ENCODE results near the gene FAM83B.

FAM83B gene

GRCh38 chr6:54929245-54929909 lies 82.8 kb downstream of the FAM83B start:
- Histone ChIP-seq H3K27me3 (replicated peaks; ENCODE audit: control insufficient read depth, insufficient read depth, low read length) (no peaks in the 10 kb centered on the region), H3K36me3 (ENCODE audit: control insufficient read depth, insufficient read depth, low read length) (no peaks in the 10 kb centered on the region), H3K4me3 (replicated peaks; ENCODE audit: low read depth, low read length) (no peak overlapping the region)
- TF ChIP-seq, protein P1, sequence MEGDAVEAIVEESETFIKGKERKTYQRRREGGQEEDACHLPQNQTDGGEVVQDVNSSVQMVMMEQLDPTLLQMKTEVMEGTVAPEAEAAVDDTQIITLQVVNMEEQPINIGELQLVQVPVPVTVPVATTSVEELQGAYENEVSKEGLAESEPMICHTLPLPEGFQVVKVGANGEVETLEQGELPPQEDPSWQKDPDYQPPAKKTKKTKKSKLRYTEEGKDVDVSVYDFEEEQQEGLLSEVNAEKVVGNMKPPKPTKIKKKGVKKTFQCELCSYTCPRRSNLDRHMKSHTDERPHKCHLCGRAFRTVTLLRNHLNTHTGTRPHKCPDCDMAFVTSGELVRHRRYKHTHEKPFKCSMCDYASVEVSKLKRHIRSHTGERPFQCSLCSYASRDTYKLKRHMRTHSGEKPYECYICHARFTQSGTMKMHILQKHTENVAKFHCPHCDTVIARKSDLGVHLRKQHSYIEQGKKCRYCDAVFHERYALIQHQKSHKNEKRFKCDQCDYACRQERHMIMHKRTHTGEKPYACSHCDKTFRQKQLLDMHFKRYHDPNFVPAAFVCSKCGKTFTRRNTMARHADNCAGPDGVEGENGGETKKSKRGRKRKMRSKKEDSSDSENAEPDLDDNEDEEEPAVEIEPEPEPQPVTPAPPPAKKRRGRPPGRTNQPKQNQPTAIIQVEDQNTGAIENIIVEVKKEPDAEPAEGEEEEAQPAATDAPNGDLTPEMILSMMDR (IDR thresholded peaks at IDR 0.05; ENCODE audit: insufficient read depth, low read length, poor library complexity, severe bottlenecking), result no peak
- DNase-seq (ENCODE audit: extremely low read depth, insufficient read length), result no peak

DNA sequence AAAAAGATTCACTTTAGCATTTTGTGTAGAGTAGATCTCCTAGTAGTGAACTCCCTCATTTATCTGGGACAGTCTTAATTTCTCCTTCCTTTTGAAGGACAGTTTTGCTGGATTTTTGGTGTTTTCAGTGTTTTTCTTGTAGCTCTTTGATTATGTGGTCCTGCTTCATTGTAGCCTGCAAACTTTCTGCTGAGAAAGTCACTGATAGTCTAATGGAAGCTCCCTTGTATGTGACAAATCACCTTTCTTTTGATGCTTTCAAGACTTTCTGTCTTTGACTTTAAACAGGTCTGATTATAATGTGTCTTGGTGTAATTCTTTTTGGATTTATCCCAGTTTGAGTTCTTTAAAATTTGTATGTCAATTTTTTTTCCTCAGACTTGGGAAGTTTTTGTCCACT lies 86.1 kb downstream of the FAM83B start:
- Histone ChIP-seq H3K27me3 (replicated peaks; ENCODE audit: control insufficient read depth, insufficient read depth, low read length) (no peaks in the 10 kb centered on the region), H3K36me3 (ENCODE audit: control insufficient read depth, insufficient read depth, low read length) (no peaks in the 10 kb centered on the region), H3K4me3 (replicated peaks; ENCODE audit: low read depth, low read length) (no peak overlapping the region)
- TF ChIP-seq, protein P1 (IDR thresholded peaks at IDR 0.05; ENCODE audit: insufficient read depth, low read length, poor library complexity, severe bottlenecking), result no peak
- no peak for DNase-seq (ENCODE audit: extremely low read depth, insufficient read length)

- Histone ChIP-seq H3K36me3 (ENCODE audit: control insufficient read depth, insufficient read depth, low read length) (no peaks in the 10 kb centered on the region), H3K27me3 (replicated peaks; ENCODE audit: control insufficient read depth, insufficient read depth, low read length) (no peaks in the 10 kb centered on the region), H3K4me3 (replicated peaks; ENCODE audit: low read depth, low read length) (no peak overlapping the region)
- TF ChIP-seq, protein P1 (IDR thresholded peaks at IDR 0.05; ENCODE audit: insufficient read depth, low read length, poor library complexity, severe bottlenecking), result no peak
- no peak for DNase-seq (ENCODE audit: extremely low read depth, insufficient read length)
Measured at GRCh38 chr6:54935739-54936138, 89.2 kb downstream of the FAM83B start.

DNA sequence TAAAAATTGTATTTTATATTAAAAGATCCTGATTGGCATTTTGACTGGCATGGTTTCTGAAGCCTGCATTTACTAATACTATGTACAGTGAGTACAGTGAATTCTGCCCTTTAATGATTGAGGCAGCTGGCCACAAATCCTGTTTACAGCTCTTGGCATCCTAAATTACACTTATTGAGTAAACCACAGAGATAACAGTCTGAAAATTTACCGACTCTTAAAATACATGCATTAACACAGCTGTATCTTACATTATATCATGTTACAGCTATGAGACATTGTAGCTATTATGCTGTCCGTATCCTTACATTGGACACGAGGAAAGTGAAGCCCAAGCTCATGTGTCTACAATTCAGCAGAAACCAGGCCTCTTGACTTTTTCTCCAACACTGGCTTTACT lies 90.8 kb downstream of the FAM83B start:
- TF ChIP-seq, protein P1 (IDR thresholded peaks at IDR 0.05; ENCODE audit: insufficient read depth, low read length, poor library complexity, severe bottlenecking), result no peak
- no peak overlapping the region for H3K4me3 ChIP-seq (replicated peaks; ENCODE audit: low read depth, low read length)
- no peak for DNase-seq (ENCODE audit: extremely low read depth, insufficient read length)
- H3K27me3 ChIP-seq (replicated peaks; ENCODE audit: control insufficient read depth, insufficient read depth, low read length), result no peaks in the 10 kb centered on the region
- H3K36me3 ChIP-seq (ENCODE audit: control insufficient read depth, insufficient read depth, low read length), result no peaks in the 10 kb centered on the region

DNA sequence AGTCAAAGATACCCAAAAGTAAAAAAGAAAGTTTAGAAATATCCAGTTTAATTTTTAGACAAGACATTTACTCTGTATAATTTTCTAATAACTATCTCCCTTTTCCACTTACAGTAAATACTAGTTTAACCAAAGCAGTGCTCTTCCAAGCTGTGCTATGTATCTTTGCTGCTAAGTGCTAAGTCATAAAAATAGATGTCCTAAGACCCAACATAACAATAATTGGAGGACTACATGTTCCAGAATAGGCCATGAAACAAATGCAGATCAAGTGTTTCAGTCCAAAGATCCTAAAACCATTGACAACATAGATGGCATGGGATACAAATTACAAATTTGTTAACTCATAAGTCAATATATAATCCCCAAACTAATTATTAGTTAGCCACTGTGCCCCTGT lies 111.1 kb downstream of the FAM83B start:
- H3K4me3 ChIP-seq (replicated peaks; ENCODE audit: low read depth, low read length), result no peak overlapping the region
- no peaks in the 10 kb centered on the region for H3K27me3 ChIP-seq (replicated peaks; ENCODE audit: control insufficient read depth, insufficient read depth, low read length)
- no peaks in the 10 kb centered on the region for H3K36me3 ChIP-seq (ENCODE audit: control insufficient read depth, insufficient read depth, low read length)
- TF ChIP-seq, protein P1 (IDR thresholded peaks at IDR 0.05; ENCODE audit: insufficient read depth, low read length, poor library complexity, severe bottlenecking), result no peak
- no peak for DNase-seq (ENCODE audit: extremely low read depth, insufficient read length)

DNA sequence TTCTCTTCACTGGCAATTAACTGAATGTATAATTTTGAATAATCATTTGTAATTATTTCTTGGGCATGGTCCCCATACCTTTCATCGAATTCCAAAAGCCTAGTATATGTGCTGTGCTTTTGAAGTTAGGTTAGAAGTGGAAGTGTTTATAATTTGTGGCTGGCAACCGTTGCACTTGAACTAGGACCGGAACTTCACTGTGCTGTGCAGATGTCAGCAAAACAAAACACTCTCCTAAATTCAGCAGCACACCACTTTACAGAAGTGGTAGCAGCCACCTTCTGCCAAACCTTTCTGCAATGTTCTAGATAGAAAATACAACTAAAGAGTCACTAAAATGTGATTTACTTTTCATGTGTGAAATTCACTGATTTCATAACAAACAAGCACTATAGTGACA lies 111.9 kb downstream of the FAM83B start:
- Histone ChIP-seq H3K36me3 (ENCODE audit: control insufficient read depth, insufficient read depth, low read length) (no peaks in the 10 kb centered on the region), H3K4me3 (replicated peaks; ENCODE audit: low read depth, low read length) (no peak overlapping the region), H3K27me3 (replicated peaks; ENCODE audit: control insufficient read depth, insufficient read depth, low read length) (no peaks in the 10 kb centered on the region)
- TF ChIP-seq, protein P1 (IDR thresholded peaks at IDR 0.05; ENCODE audit: insufficient read depth, low read length, poor library complexity, severe bottlenecking), result no peak
- no peak for DNase-seq (ENCODE audit: extremely low read depth, insufficient read length)
